ENCODE measurements around the gene PPP4C.
A peak's percentile ranks its signal among the peaks of the same experiment; 100 is the strongest.

PPP4C gene

GRCh38 chr16:30091474-30092372, 15.9 kb downstream of the PPP4C start, which contains the start of gene TBX6:
TSS of gene TBX6 (minus strand) at chr16:30091924. CDS start at chr16:30091193, 731 bp downstream.
- peak; percentile 91 for TF ChIP-seq CTCF (IDR thresholded peaks at IDR 0.05; ENCODE audit: control insufficient read depth, extremely low read depth, insufficient read depth)
- DNase-seq (ENCODE audit: low read depth), result peak; percentile 56
- H3K4me3 ChIP-seq (ENCODE audit: low read depth, low read length), result peak within 1 kb of the TSS; percentile 62

- DNase-seq (ENCODE audit: low read depth), result no peak
- no peak for TF ChIP-seq CTCF (IDR thresholded peaks at IDR 0.05; ENCODE audit: control insufficient read depth, extremely low read depth, insufficient read depth)
- H3K4me3 ChIP-seq (ENCODE audit: low read depth, low read length), result peak overlapping the region; percentile 62
Observed at GRCh38 chr16:30092373-30093010, 16.7 kb downstream of the PPP4C start.

- H3K4me3 ChIP-seq (ENCODE audit: low read depth, low read length), result no peak overlapping the region
- no peak for TF ChIP-seq CTCF (IDR thresholded peaks at IDR 0.05; ENCODE audit: control insufficient read depth, extremely low read depth, insufficient read depth)
- no peak for DNase-seq (ENCODE audit: low read depth)
Observed at GRCh38 chr16:30094541-30095165, 18.9 kb downstream of the PPP4C start.

GRCh38 chr16:30095166-30096078, 19.6 kb downstream of the PPP4C start:
- peak overlapping the region; percentile 53 for H3K4me3 ChIP-seq (ENCODE audit: low read depth, low read length)
- no peak for DNase-seq (ENCODE audit: low read depth)
- no peak for TF ChIP-seq CTCF (IDR thresholded peaks at IDR 0.05; ENCODE audit: control insufficient read depth, extremely low read depth, insufficient read depth)

- H3K4me3 ChIP-seq (ENCODE audit: low read depth, low read length), result peak within 1 kb of the TSS; percentile 53
- peak; percentile 41 for DNase-seq (ENCODE audit: low read depth)
- no peak for TF ChIP-seq CTCF (IDR thresholded peaks at IDR 0.05; ENCODE audit: control insufficient read depth, extremely low read depth, insufficient read depth)
Observed at GRCh38 chr16:30096105-30096861, 20.5 kb downstream of the PPP4C start, which contains the start of gene YPEL3. TSS of gene YPEL3 (minus strand) at chr16:30096213. CDS start at chr16:30095482, 731 bp downstream.
